Fibroblast of skin of abdomen (primary cell): ENCODE measurements around the gene KNL1. TPM values are rescaled to one million over a fixed set of nuclear protein-coding genes. Genes with fewer than 3 reads are reported as not detected.
A peak's percentile ranks its signal among the peaks of the same experiment; 100 is the strongest.
"Not testable (repeated sequence)": the region's sequence is repeated elsewhere in the genome, so short reads cannot be mapped to it uniquely, and the experiment has no call there.

Experiments used
- DNase-seq: peaks from one replicate; pipeline ENCODE4 v3.0.0-alpha.2; 2013
- polyA plus RNA-seq, 2 experiments: library from polyadenylated mRNA; unstranded; fragments of 120-200 nt; gene quantifications; one replicate each; pipeline ENCODE4 v1.2.1, GENCODE V29; 2013; ENCODE audit not compliant: insufficient read length in 2 of 2

Gene KNL1
- 12.7 TPM for polyA plus RNA-seq (2013, experiment 1 of 2; ENCODE audit: insufficient read length)
- polyA plus RNA-seq (2013, experiment 2 of 2; ENCODE audit: insufficient read length), result 12.6 TPM

- DNase-seq, result peak; percentile 94
Measured at GRCh38 chr15:40593588-40594428, at the start of gene KNL1. TSS of gene KNL1 (plus strand) at chr15:40594249. CDS start at chr15:40602932, 8,683 bp downstream.

- DNase-seq, result no peak
Measured at GRCh38 chr15:40545457-40545856, 48.6 kb upstream of the KNL1 start.

GRCh38 chr15:40548610-40549009, 45.4 kb upstream of the KNL1 start:
- no peak for DNase-seq

- no peak for DNase-seq
Measured at GRCh38 chr15:40549894-40550293, 44.2 kb upstream of the KNL1 start.

- DNase-seq, result no peak
Measured at GRCh38 chr15:40550341-40551037, 43.6 kb upstream of the KNL1 start.

GRCh38 chr15:40554161-40554525, 39.9 kb upstream of the KNL1 start:
- DNase-seq, result no peak

- no peak for DNase-seq
Measured at GRCh38 chr15:40555876-40556275, 38.2 kb upstream of the KNL1 start.

- DNase-seq, result no peak
Measured at GRCh38 chr15:40558952-40559742, 34.9 kb upstream of the KNL1 start.

GRCh38 chr15:40562691-40563090, 31.4 kb upstream of the KNL1 start:
- DNase-seq, result no peak

- no peak for DNase-seq
Measured at GRCh38 chr15:40563426-40563825, 30.6 kb upstream of the KNL1 start.

- peak; percentile 98 for DNase-seq
Measured at GRCh38 chr15:40564591-40565332, 29.3 kb upstream of the KNL1 start, which contains the start of gene CCDC32. TSS of gene CCDC32 (minus strand) at chr15:40565042. CDS start at chr15:40563015, 2,027 bp downstream.

GRCh38 chr15:40565333-40566238, 28.5 kb upstream of the KNL1 start:
- DNase-seq, result no peak

- no peak for DNase-seq
Measured at GRCh38 chr15:40567111-40567510, 26.9 kb upstream of the KNL1 start.

GRCh38 chr15:40569129-40569953, 24.7 kb upstream of the KNL1 start, which contains the start of gene RPUSD2:
TSS of gene RPUSD2 (plus strand) at chr15:40569299. CDS start at chr15:40569338, 39 bp downstream.
- peak; percentile 92 for DNase-seq

GRCh38 chr15:40575113-40575512, 18.9 kb upstream of the KNL1 start:
- no peak for DNase-seq

GRCh38 chr15:40576914-40577313, 17.1 kb upstream of the KNL1 start:
- DNase-seq, result not testable (repeated sequence)

GRCh38 chr15:40578892-40579291, 15.2 kb upstream of the KNL1 start:
- no peak for DNase-seq

GRCh38 chr15:40581796-40582195, 12.3 kb upstream of the KNL1 start:
- not testable (repeated sequence) for DNase-seq

- no peak for DNase-seq
Measured at GRCh38 chr15:40582726-40583246, 11.3 kb upstream of the KNL1 start.

GRCh38 chr15:40584191-40584590, 9.9 kb upstream of the KNL1 start:
- no peak for DNase-seq
